Heart right ventricle (tissue), 16 donors: ENCODE measurements around the gene TMCC3. TPM values are rescaled to one million over a fixed set of nuclear protein-coding genes. Genes with fewer than 3 reads are reported as not detected.

Experiments used
- ATAC-seq, 8 donors: fragments of 200-7000 bp; cut with Tn5 transposase; one replicate each; pipeline ENCODE4 v1.9.1; 2020; ENCODE audit warnings: mild to moderate bottlenecking in 8 of 8, moderate library complexity in 8 of 8, moderate number of reproducible peaks in 1 of 8
- DNase-seq, 2 donors: peaks; one replicate each; pipeline ENCODE4 v3.0.0-alpha.2; 2020
- H3K27ac ChIP-seq, 10 donors: fragments of 200-600 bp; sonication (generic) in 2 of 10; one replicate each; pipeline versions ENCODE4 v1.5.0 to v1.8.0; 2020 to 2022; ENCODE audit warnings: mild to moderate bottlenecking in 3 of 10
- H3K27me3 ChIP-seq, 7 donors: fragments of 200-600 bp; one replicate each; pipeline ENCODE4 v1.8.0; 2021 to 2022; ENCODE audit warnings: mild to moderate bottlenecking in 2 of 7
- H3K36me3 ChIP-seq, 9 donors: fragments of 200-600 bp; sonication (generic) in 1 of 9; one replicate each; pipeline versions ENCODE4 v1.5.0 to v1.8.0; 2020 to 2022; ENCODE audit warnings: mild to moderate bottlenecking in 2 of 9
- H3K4me1 ChIP-seq, 9 donors: fragments of 200-600 bp; sonication (generic) in 1 of 9; one replicate each; pipeline versions ENCODE4 v1.5.0 to v1.8.0; 2020 to 2022; ENCODE audit warnings: mild to moderate bottlenecking in 4 of 9
- H3K4me3 ChIP-seq, 10 donors: fragments of 200-600 bp; sonication (generic) in 2 of 10; one replicate each; pipeline versions ENCODE4 v1.5.0 to v1.8.0; 2020 to 2022; ENCODE audit warnings: mild to moderate bottlenecking in 7 of 10, moderate library complexity in 2 of 10
- H3K9me3 ChIP-seq, 11 donors: fragments of 200-600 bp in 10 of 11; sonication (generic) in 2 of 11; one replicate each; pipeline versions ENCODE4 v1.5.0 to v1.8.0; 2013 to 2022; ENCODE audit warnings: mild to moderate bottlenecking in 2 of 11, control low read depth in 1 of 11, moderate library complexity in 1 of 11
- CTCF ChIP-seq, 9 donors: fragments of 200-600 bp; sonication (generic) in 2 of 9; IDR thresholded peaks; one replicate each; pipeline versions ENCODE4 v1.5.0 to v1.8.0; 2021 to 2022; ENCODE audit warnings: antibody characterized with exemption in 9 of 9, mild to moderate bottlenecking in 5 of 9, moderate library complexity in 1 of 9
- WGBS, 2 donors: extraction: QIAGEN DNeasy Blood & Tissue Kit; methylation state at CpG; one replicate each; pipeline ENCODE4 v1.1.7; 2013; ENCODE audit warnings: inconsistent platforms in 1 of 2; 5-methylcytosine and 5-hydroxymethylcytosine counted together
- intact Hi-C, 10 donors: fragments of 100-400 bp; cut with DNase I; formaldehyde crosslinking; loops; one replicate each; pipeline versions ENCODE4 v1.11.1 to v1.14.2; 2022
- polyA plus RNA-seq, 2 donors: library from polyadenylated mRNA; stranded (reverse); fragments of 200-250 nt; gene quantifications; one replicate each; pipeline ENCODE4 v1.2.3, GENCODE V29; 2013
- total RNA-seq, 10 donors: library from RNA; stranded (reverse); fragmentation: NEBNext Ultra II Directional in 3 of 10; extraction: Animal tissue kit (Norgen Biotek cat#: 25700) in 3 of 10; gene quantifications; one replicate each; pipeline versions ENCODE4 v1.2.1 to v1.2.4, GENCODE V29; 2021 to 2023
- donor health status: Arrhythmogenic right ventricular cardiomyopathy.
- donor health status: ischemic (EF 13 %, LVEDD 7.1; RV severe dilation, severe dysfunction).
- donor health status: healthy with polysubstance abuse.
- donor health status: DM: no; HTN: yes; CAD: no.
- donor health status: DM: no; HTN: no; CAD: no.
- donor health status: ischemic (EF 25% LVEDD 6.9; RV normal size, moderate dysfunction).
- donor health status: ischemic (EF 25% LVEDD 5.7; RV mildly dilated, moderate dysfunction).
- donor health status: healthy.
- donor health status: DM: yes; HTN: yes; CAD: no.
- donor health status: Ischemic cardiomyopathy.
- donor health status: ischemic (EF 35%, LVEDD 5.7; RV mildly dilated, moderate dysfunction).
- donor health status: nonischemic (EF 11% LVEDD 7.7; RV severe dilation, severe dysfunction).
- donor health status: DM: yes; HTN: yes; CAD: no.
- donor health status: PGD.
- donor health status: ischemic (EF 29% LVEDD 5.4; RV normal size, mild dysfunction).
- donor health status: nonischemic (EF 23%, LVEDD 6.1; RV moderate dilation, normal function).

The TMCC3 gene
- total and polyA plus RNA-seq, 12 donors, result 0.88 to 7.3 (median 3.0) TPM

DNA sequence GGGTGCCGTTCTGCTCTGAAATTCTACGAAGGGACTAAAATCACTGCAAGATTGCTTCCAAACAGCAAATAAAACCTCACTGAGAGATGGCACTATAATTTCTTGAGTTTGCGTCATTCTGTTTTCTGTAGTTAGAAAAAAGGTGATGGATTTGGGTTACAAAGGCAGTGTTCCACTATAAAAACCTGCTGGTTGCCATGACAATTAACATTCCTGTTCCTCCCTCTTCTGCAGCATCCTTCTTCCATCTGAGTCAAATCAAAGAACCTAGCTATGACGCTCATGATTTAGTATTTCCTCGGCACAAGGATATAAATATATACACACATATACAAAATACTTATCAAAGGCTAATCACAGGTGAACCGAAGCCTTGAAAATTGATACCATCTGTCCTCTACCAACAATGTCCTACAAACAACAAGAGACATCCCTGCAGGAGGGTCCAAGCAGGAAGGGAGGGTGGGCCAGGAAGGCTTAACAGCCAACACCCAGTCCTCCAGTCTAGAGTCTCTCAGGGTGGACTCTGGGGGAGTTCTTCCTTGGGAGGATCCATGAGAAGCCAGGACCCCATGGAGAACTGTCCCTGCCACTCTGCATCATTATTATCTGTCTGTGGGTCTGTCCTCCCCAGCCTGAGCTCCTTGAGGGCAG is 21.4 kb downstream of the TMCC3 start:
- TF ChIP-seq CTCF (IDR thresholded peaks at IDR 0.05), result no peak
- H3K36me3 ChIP-seq, result no peaks in the 10 kb centered on the region
- no peak for ATAC-seq
- 91 to 95% methylated on average over 6 of the region's 6 CpGs for WGBS, 2 donors
- H3K4me3 ChIP-seq, result no peak overlapping the region
- no peak overlapping the region for H3K27ac ChIP-seq
- intact Hi-C loops, result no loop called here
- no peak for DNase-seq
- no peaks in the 10 kb centered on the region for H3K27me3 ChIP-seq
- no peaks in the 10 kb centered on the region for H3K9me3 ChIP-seq
- H3K4me1 ChIP-seq, result peaks cover 0 to 9% (median 0%) of the 10 kb centered on the region in 9 donors

- Histone ChIP-seq H3K9me3 (no peaks in the 10 kb centered on the region), H3K4me3 (no peak overlapping the region), H3K4me1 (peaks cover 0 to 12% (median 3%) of the 10 kb centered on the region in 9 donors), H3K27ac (no peak overlapping the region), H3K36me3 (no peaks in the 10 kb centered on the region), H3K27me3 (no peaks in the 10 kb centered on the region)
- 84 to 85% methylated on average over 4 of the region's 4 CpGs for WGBS, 2 donors
- intact Hi-C loops, result no loop called here
- TF ChIP-seq CTCF (IDR thresholded peaks at IDR 0.05), result no peak
- ATAC-seq (no peak), DNase-seq (no peak)
Observed at GRCh38 chr12:94628369-94628768, 22.0 kb downstream of the TMCC3 start.

DNA sequence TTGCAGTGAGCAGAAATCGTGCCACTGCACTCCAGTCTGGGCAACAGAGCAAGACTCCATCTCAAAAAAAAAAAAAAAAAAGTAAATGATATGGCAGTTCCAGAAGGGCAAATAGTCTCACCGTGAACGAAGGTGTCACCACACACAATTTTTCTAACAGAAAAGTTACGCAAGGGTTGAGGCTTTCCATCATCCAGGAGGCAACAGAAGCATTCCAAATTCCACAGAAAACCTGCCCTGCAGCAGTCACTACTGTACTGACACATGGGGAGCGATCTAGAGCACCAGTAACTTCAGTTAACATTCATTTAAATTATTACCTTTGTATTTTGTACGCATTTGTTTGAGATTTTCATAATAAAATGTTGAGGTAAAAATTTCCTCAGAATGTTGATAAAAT is 24.8 kb downstream of the TMCC3 start:
- H3K36me3 ChIP-seq, result no peaks in the 10 kb centered on the region
- ATAC-seq (no peak), DNase-seq (no peak)
- H3K4me1 ChIP-seq, result peaks cover 3 to 34% (median 18%) of the 10 kb centered on the region in 9 donors
- WGBS, 2 donors, result 97% methylated on average over 6 of the region's 6 CpGs
- no peak for TF ChIP-seq CTCF (IDR thresholded peaks at IDR 0.05)
- intact Hi-C loops, result no loop called here
- H3K27me3 ChIP-seq, result no peaks in the 10 kb centered on the region
- H3K4me3 ChIP-seq, result no peak overlapping the region
- no peak overlapping the region for H3K27ac ChIP-seq
- no peaks in the 10 kb centered on the region for H3K9me3 ChIP-seq

- no peaks in the 10 kb centered on the region for H3K27me3 ChIP-seq
- H3K36me3 ChIP-seq, result no peaks in the 10 kb centered on the region
- H3K4me3 ChIP-seq, result no peak overlapping the region
- TF ChIP-seq CTCF (IDR thresholded peaks at IDR 0.05), result no peak
- no peak for DNase-seq
- H3K27ac ChIP-seq, result peak overlapping the region in 1 of 10 donors; percentile 59
- intact Hi-C loops, result loop anchor here in 1 of 10 donors (5.0 kb wide), 1 partner anchor 36 kb away; no protein-coding TSS in a partner anchor
- no peaks in the 10 kb centered on the region for H3K9me3 ChIP-seq
- peaks cover 3 to 26% (median 18%) of the 10 kb centered on the region in 9 donors for H3K4me1 ChIP-seq
- WGBS, 2 donors, result 78 to 85% methylated on average over 11 of the region's 11 CpGs
- ATAC-seq, result no peak
Observed at GRCh38 chr12:94623161-94623920, 27.0 kb downstream of the TMCC3 start.
